Heart left ventricle (tissue), 16 donors: ENCODE measurements around the gene KIF26B. TPM values are rescaled to one million over a fixed set of nuclear protein-coding genes. Genes with fewer than 3 reads are reported as not detected.

Source experiments
- ATAC-seq, 4 donors: fragments of 200-7000 bp; cut with Tn5 transposase; one replicate each; pipeline ENCODE4 v1.9.1; 2020 to 2022; ENCODE audit warnings: moderate library complexity in 4 of 4, mild to moderate bottlenecking in 3 of 4, moderate number of reproducible peaks in 1 of 4
- DNase-seq, 5 donors: peaks; one replicate each; pipeline ENCODE4 v3.0.0-alpha.2; 2020
- H3K27ac ChIP-seq, 12 donors: fragments of 200-600 bp; sonication (generic) in 4 of 12; one replicate each; pipeline versions ENCODE4 v1.5.0 to v1.8.0; 2016 to 2022; ENCODE audit warnings: mild to moderate bottlenecking in 2 of 12
- H3K27me3 ChIP-seq, 9 donors: fragments of 200-600 bp; sonication (generic) in 2 of 9; one replicate each; pipeline versions ENCODE4 v1.5.1 to v1.8.0; 2016 to 2022; ENCODE audit warnings: mild to moderate bottlenecking in 3 of 9
- H3K36me3 ChIP-seq, 9 donors: fragments of 200-600 bp; sonication (generic) in 2 of 9; one replicate each; pipeline versions ENCODE4 v1.5.0 to v1.8.0; 2018 to 2022; ENCODE audit warnings: mild to moderate bottlenecking in 2 of 9
- H3K4me1 ChIP-seq, 12 donors: fragments of 200-600 bp; sonication (generic) in 4 of 12; one replicate each; pipeline versions ENCODE4 v1.5.0 to v1.8.0; 2016 to 2022; ENCODE audit warnings: mild to moderate bottlenecking in 3 of 12
- H3K4me3 ChIP-seq, 12 donors: fragments of 200-600 bp; sonication (generic) in 4 of 12; one replicate each; pipeline versions ENCODE4 v1.5.0 to v1.8.0; 2017 to 2022; ENCODE audit warnings: mild to moderate bottlenecking in 9 of 12, moderate library complexity in 4 of 12
- H3K9me3 ChIP-seq, 12 donors: fragments of 200-600 bp; sonication (generic) in 4 of 12; one replicate each; pipeline versions ENCODE4 v1.5.0 to v1.8.0; 2016 to 2022; ENCODE audit warnings: mild to moderate bottlenecking in 1 of 12
- CTCF ChIP-seq, 12 donors: fragments of 200-600 bp; sonication (generic) in 4 of 12; IDR thresholded peaks; one replicate each; pipeline versions ENCODE4 v1.5.0 to v1.8.0; 2018 to 2022; ENCODE audit warnings: antibody characterized with exemption in 12 of 12, mild to moderate bottlenecking in 5 of 12
- POLR2A ChIP-seq, 2 donors: fragments of 450-650 bp; IDR thresholded peaks; one replicate each; pipeline ENCODE4 v1.6.1; 2017; ENCODE audit warnings: antibody characterized with exemption in 2 of 2, mild to moderate bottlenecking in 2 of 2, moderate library complexity in 2 of 2
- WGBS, 4 donors: extraction: QIAGEN DNeasy Blood & Tissue Kit in 2 of 4; methylation state at CpG; one replicate each; pipeline versions ENCODE4 v1.1.5 to v1.1.7; 2013 to 2018; 5-methylcytosine and 5-hydroxymethylcytosine counted together
- intact Hi-C, 10 donors: fragments of 100-400 bp; cut with DNase I; formaldehyde crosslinking; loops; one replicate each; pipeline versions ENCODE4 v1.11.1 to v1.14.2; 2022
- polyA plus RNA-seq, 2 donors: library from polyadenylated mRNA; stranded (reverse); fragments of 200-250 nt; gene quantifications; one replicate each; pipeline ENCODE4 v1.2.3, GENCODE V29; 2013
- total RNA-seq, 9 donors: library from RNA; depleted of rRNA in 2 of 9; stranded (reverse); fragments of >200 nt in 2 of 9; fragmentation: NEBNext Ultra II Directional in 3 of 9; extraction: Animal tissue kit (Norgen Biotek cat#: 25700) in 3 of 9; gene quantifications; one replicate each; pipeline versions ENCODE4 v1.1.0 to v1.2.4, GENCODE V29; 2016 to 2023
- donor health status: ischemic (EF 13 %, LVEDD 7.1; RV severe dilation, severe dysfunction).
- donor health status: healthy with polysubstance abuse.
- donor health status: DM: no; HTN: yes; CAD: no.
- donor health status: DM: no; HTN: no; CAD: no.
- donor health status: ischemic (EF 25% LVEDD 6.9; RV normal size, moderate dysfunction).
- donor health status: ischemic (EF 25% LVEDD 5.7; RV mildly dilated, moderate dysfunction).
- donor health status: healthy.
- donor health status: DM: yes; HTN: yes; CAD: no.
- donor health status: ischemic (EF 35%, LVEDD 5.7; RV mildly dilated, moderate dysfunction).
- donor health status: nonischemic (EF 11% LVEDD 7.7; RV severe dilation, severe dysfunction).
- donor health status: DM: yes; HTN: yes; CAD: no.
- donor health status: PGD.
- donor health status: ischemic (EF 29% LVEDD 5.4; RV normal size, mild dysfunction).
- donor health status: nonischemic (EF 23%, LVEDD 6.1; RV moderate dilation, normal function).

KIF26B gene
- total and polyA plus RNA-seq, 11 donors = 1.2 to 7.0 (median 2.3) TPM

- no peak for DNase-seq
- peaks cover 0 to 6% (median 0%) of the 10 kb centered on the region in 9 donors for H3K27me3 ChIP-seq
- intact Hi-C loops = no loop called here
- H3K27ac ChIP-seq = no peak overlapping the region
- no peak for TF ChIP-seq CTCF (IDR thresholded peaks at IDR 0.05)
- TF ChIP-seq POLR2A (IDR thresholded peaks at IDR 0.05) = no peak
- no peak for ATAC-seq
- no peaks in the 10 kb centered on the region for H3K9me3 ChIP-seq
- H3K36me3 ChIP-seq = no peaks in the 10 kb centered on the region
- H3K4me3 ChIP-seq = no peak overlapping the region
- H3K4me1 ChIP-seq = no peaks in the 10 kb centered on the region
- 83 to 93% (median 87%) methylated on average over 7 of the region's 7 CpGs for WGBS, 4 donors
Measured at GRCh38 chr1:245579881-245580280, 425.1 kb downstream of the KIF26B start.

GRCh38 chr1:245580651-245581050 lies 425.9 kb downstream of the KIF26B start:
- Histone ChIP-seq H3K4me1 (no peaks in the 10 kb centered on the region), H3K27ac (no peak overlapping the region), H3K27me3 (peaks cover 0 to 6% (median 0%) of the 10 kb centered on the region in 9 donors), H3K4me3 (no peak overlapping the region), H3K9me3 (no peaks in the 10 kb centered on the region), H3K36me3 (no peaks in the 10 kb centered on the region)
- DNase-seq (no peak), ATAC-seq (no peak)
- WGBS, 4 donors = 93 to 97% (median 97%) methylated on average over 6 of the region's 6 CpGs
- intact Hi-C loops = no loop called here
- TF ChIP-seq CTCF (IDR thresholded peaks at IDR 0.05) (no peak), POLR2A (IDR thresholded peaks at IDR 0.05) (no peak)

GRCh38 chr1:245582026-245582425 lies 427.2 kb downstream of the KIF26B start:
- no peak for DNase-seq
- intact Hi-C loops = no loop called here
- Histone ChIP-seq H3K4me1 (no peaks in the 10 kb centered on the region), H3K27me3 (peaks cover 0 to 6% (median 0%) of the 10 kb centered on the region in 9 donors), H3K4me3 (no peak overlapping the region), H3K9me3 (no peaks in the 10 kb centered on the region), H3K27ac (no peak overlapping the region), H3K36me3 (no peaks in the 10 kb centered on the region)
- no peak for TF ChIP-seq POLR2A (IDR thresholded peaks at IDR 0.05)
- no peak for TF ChIP-seq CTCF (IDR thresholded peaks at IDR 0.05)
- no peak for ATAC-seq
- WGBS, 4 donors = 85 to 94% (median 89%) methylated on average over 7 of the region's 7 CpGs

GRCh38 chr1:245583081-245583480 lies 428.3 kb downstream of the KIF26B start:
- Histone ChIP-seq H3K27me3 (peaks cover 0 to 6% (median 0%) of the 10 kb centered on the region in 9 donors), H3K27ac (no peak overlapping the region), H3K4me1 (no peaks in the 10 kb centered on the region), H3K4me3 (no peak overlapping the region), H3K9me3 (no peaks in the 10 kb centered on the region), H3K36me3 (no peaks in the 10 kb centered on the region)
- WGBS, 4 donors = 88 to 93% (median 92%) methylated on average over 9 of the region's 9 CpGs
- TF ChIP-seq POLR2A (IDR thresholded peaks at IDR 0.05) = no peak
- TF ChIP-seq CTCF (IDR thresholded peaks at IDR 0.05) = no peak
- DNase-seq = no peak
- intact Hi-C loops = no loop called here
- ATAC-seq = no peak
